Measurements from ENCODE around the gene SCAANT1.

DNA sequence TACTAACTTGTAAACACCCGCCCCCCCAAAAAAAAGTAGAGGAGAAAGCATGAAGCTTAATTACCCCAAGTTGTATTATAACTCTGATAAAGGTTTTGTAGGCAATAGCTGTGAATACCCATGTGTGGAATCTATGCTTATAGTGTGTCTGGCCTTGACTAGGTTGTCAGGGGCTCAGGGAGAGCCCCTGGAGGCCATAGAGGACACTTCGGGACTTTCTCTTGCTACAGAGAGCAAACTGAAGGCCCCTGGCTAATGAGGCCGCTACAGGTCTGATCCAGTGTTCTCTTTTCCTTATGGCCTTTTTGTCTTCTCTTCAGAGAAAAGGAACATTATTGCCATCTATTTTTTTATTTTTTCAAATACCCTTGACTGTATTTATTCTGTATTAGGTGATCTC lies 19.1 kb upstream of the SCAANT1 start:
- TF ChIP-seq, protein P1, sequence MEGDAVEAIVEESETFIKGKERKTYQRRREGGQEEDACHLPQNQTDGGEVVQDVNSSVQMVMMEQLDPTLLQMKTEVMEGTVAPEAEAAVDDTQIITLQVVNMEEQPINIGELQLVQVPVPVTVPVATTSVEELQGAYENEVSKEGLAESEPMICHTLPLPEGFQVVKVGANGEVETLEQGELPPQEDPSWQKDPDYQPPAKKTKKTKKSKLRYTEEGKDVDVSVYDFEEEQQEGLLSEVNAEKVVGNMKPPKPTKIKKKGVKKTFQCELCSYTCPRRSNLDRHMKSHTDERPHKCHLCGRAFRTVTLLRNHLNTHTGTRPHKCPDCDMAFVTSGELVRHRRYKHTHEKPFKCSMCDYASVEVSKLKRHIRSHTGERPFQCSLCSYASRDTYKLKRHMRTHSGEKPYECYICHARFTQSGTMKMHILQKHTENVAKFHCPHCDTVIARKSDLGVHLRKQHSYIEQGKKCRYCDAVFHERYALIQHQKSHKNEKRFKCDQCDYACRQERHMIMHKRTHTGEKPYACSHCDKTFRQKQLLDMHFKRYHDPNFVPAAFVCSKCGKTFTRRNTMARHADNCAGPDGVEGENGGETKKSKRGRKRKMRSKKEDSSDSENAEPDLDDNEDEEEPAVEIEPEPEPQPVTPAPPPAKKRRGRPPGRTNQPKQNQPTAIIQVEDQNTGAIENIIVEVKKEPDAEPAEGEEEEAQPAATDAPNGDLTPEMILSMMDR (IDR thresholded peaks at IDR 0.05): no peak
- TF ChIP-seq POLR2A (IDR thresholded peaks at IDR 0.05): no peak
